ENCODE measurements around the gene CABLES2. TPM values are rescaled to one million over a fixed set of nuclear protein-coding genes. Genes with fewer than 3 reads are reported as not detected.

The CABLES2 gene
- total and polyA plus RNA-seq, 9 donors: 2.7 to 7.0 (median 4.7) TPM

- DNase-seq: no peak
- intact Hi-C loops (cut with DNase I): loop anchor here in 2 of 4 donors (10.0 kb wide), 2 partner anchors 241 to 389 kb away; partner anchors contain the start of gene SLCO4A1 (in 1 of the 2)
- 81 to 93% (median 82%) methylated on average over 9 of the region's 9 CpGs for WGBS, 3 donors
- Histone ChIP-seq H3K4me1 (ENCODE audit: insufficient read depth) (peaks cover 13% of the 10 kb centered on the region), H3K36me3 (no peaks in the 10 kb centered on the region), H3K4me3 (no peak overlapping the region), H3K27me3 (no peaks in the 10 kb centered on the region), H3K27ac (no peak overlapping the region), H3K9me3 (no peaks in the 10 kb centered on the region)
- no peak for TF ChIP-seq CTCF (IDR thresholded peaks at IDR 0.05)
- TF ChIP-seq POLR2A (IDR thresholded peaks at IDR 0.05): no peak
- TF ChIP-seq EP300 (IDR thresholded peaks at IDR 0.05): no peak
Observed at GRCh38 chr20:62404112-62404665, 2.9 kb downstream of the CABLES2 start.

- no peaks in the 10 kb centered on the region for H3K27me3 ChIP-seq
- H3K4me1 ChIP-seq (ENCODE audit: insufficient read depth): peaks cover 13% of the 10 kb centered on the region
- no peaks in the 10 kb centered on the region for H3K9me3 ChIP-seq
- H3K36me3 ChIP-seq: no peaks in the 10 kb centered on the region
- no peak for TF ChIP-seq CTCF (IDR thresholded peaks at IDR 0.05)
- TF ChIP-seq POLR2A (IDR thresholded peaks at IDR 0.05): no peak
- TF ChIP-seq EP300 (IDR thresholded peaks at IDR 0.05): no peak
- WGBS, 3 donors: 77 to 81% (median 77%) methylated on average over 13 of the region's 13 CpGs
- intact Hi-C loops (cut with DNase I): loop anchor here in 2 of 4 donors (10.0 kb wide), 2 partner anchors 241 to 389 kb away; partner anchors contain the start of gene SLCO4A1 (in 1 of the 2)
- no peak for DNase-seq
- H3K27ac ChIP-seq: no peak overlapping the region
- H3K4me3 ChIP-seq: no peak overlapping the region
Observed at GRCh38 chr20:62403331-62403730, 3.8 kb downstream of the CABLES2 start.

GRCh38 chr20:62402456-62403150, 4.5 kb downstream of the CABLES2 start:
- H3K4me1 ChIP-seq (ENCODE audit: insufficient read depth): peaks cover 11% of the 10 kb centered on the region
- H3K4me3 ChIP-seq: no peak overlapping the region
- no peaks in the 10 kb centered on the region for H3K9me3 ChIP-seq
- no peak for DNase-seq
- WGBS, 3 donors: 82 to 87% (median 86%) methylated on average over 23 of the region's 23 CpGs
- H3K27me3 ChIP-seq: no peaks in the 10 kb centered on the region
- TF ChIP-seq CTCF (IDR thresholded peaks at IDR 0.05) (no peak), POLR2A (IDR thresholded peaks at IDR 0.05) (no peak), EP300 (IDR thresholded peaks at IDR 0.05) (no peak)
- intact Hi-C loops (cut with DNase I): loop anchor here in 2 of 4 donors (10.0 kb wide), 2 partner anchors 242 to 388 kb away; partner anchors contain the start of gene SLCO4A1 (in 1 of the 2)
- H3K27ac ChIP-seq: no peak overlapping the region
- H3K36me3 ChIP-seq: no peaks in the 10 kb centered on the region

GRCh38 chr20:62401331-62401779, 5.7 kb downstream of the CABLES2 start:
- Histone ChIP-seq H3K9me3 (no peaks in the 10 kb centered on the region), H3K36me3 (no peaks in the 10 kb centered on the region), H3K27ac (no peak overlapping the region), H3K27me3 (no peaks in the 10 kb centered on the region), H3K4me1 (ENCODE audit: insufficient read depth) (peaks cover 9% of the 10 kb centered on the region), H3K4me3 (no peak overlapping the region)
- no peak for TF ChIP-seq POLR2A (IDR thresholded peaks at IDR 0.05)
- no peak for TF ChIP-seq EP300 (IDR thresholded peaks at IDR 0.05)
- no peak for TF ChIP-seq CTCF (IDR thresholded peaks at IDR 0.05)
- WGBS, 3 donors: 76 to 79% (median 78%) methylated on average over 21 of the region's 21 CpGs
- DNase-seq: no peak
- intact Hi-C loops (cut with DNase I): loop anchor here in 2 of 4 donors (10.0 kb wide), 2 partner anchors 243 to 387 kb away; partner anchors contain the start of gene SLCO4A1 (in 1 of the 2)
